ENCODE results near the gene RNASEH2C. TPM values are rescaled to one million over a fixed set of nuclear protein-coding genes. Genes with fewer than 3 reads are reported as not detected.
"Not testable (repeated sequence)": the region's sequence is repeated elsewhere in the genome, so short reads cannot be mapped to it uniquely, and the experiment has no call there.

The RNASEH2C gene
- polyA plus RNA-seq, 1 of the 3 experiments (the other 2 are of a cell fraction), result 43.9 TPM

DNA sequence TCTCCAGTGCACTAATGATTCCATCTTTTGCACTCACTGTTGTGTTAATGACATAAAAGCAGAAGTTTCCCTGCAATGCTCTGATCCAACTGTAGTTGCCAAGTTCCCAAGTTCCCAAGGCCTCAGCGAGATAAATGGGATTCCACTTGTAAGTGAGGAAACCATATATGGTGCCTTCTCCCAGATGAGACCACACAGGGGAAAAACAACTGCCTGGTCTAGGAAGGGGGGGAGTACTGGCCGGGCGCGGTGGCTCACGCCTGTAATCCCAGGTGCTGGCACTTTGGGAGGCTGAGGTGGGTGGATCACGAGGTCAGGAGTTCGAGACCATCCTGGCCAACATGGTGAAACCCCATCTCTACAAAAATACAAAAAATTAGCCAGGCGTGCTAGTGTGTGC lies 34.6 kb downstream of the RNASEH2C start:
- ChIA-PET CTCF (no interaction called here), POLR2A (no interaction called here)
- H3K4me1 ChIP-seq (ENCODE audit: control insufficient read depth in 1 of 2, insufficient read depth in 2 of 2, low read depth in 1 of 2, low read length in 1 of 2), result no peaks in the 10 kb centered on the region
- peaks cover 9% of the 10 kb centered on the region for H3K27me3 ChIP-seq (ENCODE audit: insufficient read depth)
- no peaks in the 10 kb centered on the region for H3K79me2 ChIP-seq (ENCODE audit: insufficient read depth)
- H3K27ac ChIP-seq (ENCODE audit: low read depth in 2 of 2, low read length in 1 of 2), result no peak overlapping the region
- no peak overlapping the region for H3K4me2 ChIP-seq
- 45% methylated on average over 8 of the region's 8 CpGs for WGBS (ENCODE audit: low lambda C conversion rate)
- no peaks in the 10 kb centered on the region for H3K9me2 ChIP-seq
- no peak overlapping the region for H3K9ac ChIP-seq
- no peaks in the 10 kb centered on the region for H3F3A ChIP-seq (replicated peaks; ENCODE audit: insufficient read depth)
- TF ChIP-seq GATA2 (CRISPR knock-in tag; IDR thresholded peaks at IDR 0.05), result no peak
- no peak for TF ChIP-seq RCOR1 (IDR thresholded peaks at IDR 0.05; ENCODE audit: low read length)
- no peak for TF ChIP-seq SMC3 (IDR thresholded peaks at IDR 0.05; ENCODE audit: low read depth, low read length)
- no peak for TF ChIP-seq RAD21 (IDR thresholded peaks at IDR 0.05; ENCODE audit: low read length)
- TF ChIP-seq FOSL2 (IDR thresholded peaks at IDR 0.05; ENCODE audit: borderline replicate concordance, low read depth), result no peak
- TF ChIP-seq MXI1 (IDR thresholded peaks at IDR 0.05; ENCODE audit: low read depth, low read length), result no peak
- no peak for TF ChIP-seq YY1 (IDR thresholded peaks at IDR 0.05; ENCODE audit: low read depth)
- TF ChIP-seq, protein P1, sequence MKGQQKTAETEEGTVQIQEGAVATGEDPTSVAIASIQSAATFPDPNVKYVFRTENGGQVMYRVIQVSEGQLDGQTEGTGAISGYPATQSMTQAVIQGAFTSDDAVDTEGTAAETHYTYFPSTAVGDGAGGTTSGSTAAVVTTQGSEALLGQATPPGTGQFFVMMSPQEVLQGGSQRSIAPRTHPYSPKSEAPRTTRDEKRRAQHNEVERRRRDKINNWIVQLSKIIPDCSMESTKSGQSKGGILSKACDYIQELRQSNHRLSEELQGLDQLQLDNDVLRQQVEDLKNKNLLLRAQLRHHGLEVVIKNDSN (IDR thresholded peaks at IDR 0.05; ENCODE audit: borderline replicate concordance, low read depth), result no peak
- no peak for TF ChIP-seq NFIC (IDR thresholded peaks at IDR 0.05; ENCODE audit: borderline replicate concordance)
- TF ChIP-seq RXRA (IDR thresholded peaks at IDR 0.05; ENCODE audit: borderline replicate concordance, low read depth), result no peak
- TF ChIP-seq FOXM1 (IDR thresholded peaks at IDR 0.05; ENCODE audit: low read depth), result no peak
- no peak for TF ChIP-seq EP300 (IDR thresholded peaks at IDR 0.05; ENCODE audit: borderline replicate concordance in 1 of 2, low read depth in 1 of 2, low read length in 1 of 2)
- TF ChIP-seq TAF1 (IDR thresholded peaks at IDR 0.05; ENCODE audit: borderline replicate concordance, low read depth, low read length), result no peak
- TF ChIP-seq ELF1 (IDR thresholded peaks at IDR 0.05), result no peak
- TF ChIP-seq POLR2AphosphoS5 (IDR thresholded peaks at IDR 0.05; ENCODE audit: low read depth, low read length), result no peak
- TF ChIP-seq FOXJ3 (CRISPR knock-in tag; IDR thresholded peaks at IDR 0.05), result no peak
- TF ChIP-seq, protein P2, sequence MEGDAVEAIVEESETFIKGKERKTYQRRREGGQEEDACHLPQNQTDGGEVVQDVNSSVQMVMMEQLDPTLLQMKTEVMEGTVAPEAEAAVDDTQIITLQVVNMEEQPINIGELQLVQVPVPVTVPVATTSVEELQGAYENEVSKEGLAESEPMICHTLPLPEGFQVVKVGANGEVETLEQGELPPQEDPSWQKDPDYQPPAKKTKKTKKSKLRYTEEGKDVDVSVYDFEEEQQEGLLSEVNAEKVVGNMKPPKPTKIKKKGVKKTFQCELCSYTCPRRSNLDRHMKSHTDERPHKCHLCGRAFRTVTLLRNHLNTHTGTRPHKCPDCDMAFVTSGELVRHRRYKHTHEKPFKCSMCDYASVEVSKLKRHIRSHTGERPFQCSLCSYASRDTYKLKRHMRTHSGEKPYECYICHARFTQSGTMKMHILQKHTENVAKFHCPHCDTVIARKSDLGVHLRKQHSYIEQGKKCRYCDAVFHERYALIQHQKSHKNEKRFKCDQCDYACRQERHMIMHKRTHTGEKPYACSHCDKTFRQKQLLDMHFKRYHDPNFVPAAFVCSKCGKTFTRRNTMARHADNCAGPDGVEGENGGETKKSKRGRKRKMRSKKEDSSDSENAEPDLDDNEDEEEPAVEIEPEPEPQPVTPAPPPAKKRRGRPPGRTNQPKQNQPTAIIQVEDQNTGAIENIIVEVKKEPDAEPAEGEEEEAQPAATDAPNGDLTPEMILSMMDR (IDR thresholded peaks at IDR 0.05), result no peak
- TF ChIP-seq JUND (IDR thresholded peaks at IDR 0.05), result no peak
- no peak overlapping the region for H2AFZ ChIP-seq (ENCODE audit: low read depth)
- no peak overlapping the region for H3K4me3 ChIP-seq (ENCODE audit: low read depth in 2 of 2, low read length in 1 of 2)
- no peaks in the 10 kb centered on the region for H3K9me3 ChIP-seq
- H4K20me1 ChIP-seq (ENCODE audit: insufficient read depth), result no peaks in the 10 kb centered on the region
- no peak for DNase-seq
- no peaks in the 10 kb centered on the region for H3K36me3 ChIP-seq (replicated peaks in 1 of 2; ENCODE audit: control insufficient read depth in 1 of 2, insufficient read depth in 2 of 2, low read length in 1 of 2)

DNA sequence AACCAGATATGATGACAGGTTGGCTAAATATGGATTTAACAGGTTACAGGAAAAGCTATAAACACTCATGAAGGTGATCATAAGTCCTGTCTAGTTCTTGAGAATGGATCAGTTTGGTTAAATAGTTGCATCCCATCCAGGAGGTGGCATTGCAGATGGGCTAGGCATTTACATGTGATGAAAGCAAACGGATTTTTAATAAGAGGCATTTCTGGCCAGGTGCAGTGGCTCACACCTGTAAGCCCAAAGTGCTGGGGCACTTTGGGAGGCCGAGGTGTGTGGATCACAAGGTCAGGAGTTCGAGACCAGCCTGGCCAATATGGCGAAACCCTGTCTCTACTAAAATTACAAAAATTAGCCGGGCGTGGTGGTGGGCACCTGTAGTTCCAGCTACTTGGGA lies 37.1 kb downstream of the RNASEH2C start:
- CTCF ChIA-PET, POLR2A ChIA-PET: not testable (repeated sequence)

More for the DNA sequence above, 37.1 kb downstream of the RNASEH2C start:
- WGBS (ENCODE audit: low lambda C conversion rate), result 37% methylated on average over 6 of the region's 6 CpGs
- DNase-seq; H3K27me3 ChIP-seq (ENCODE audit: insufficient read depth); H3K79me2 ChIP-seq (ENCODE audit: insufficient read depth); H2AFZ ChIP-seq (ENCODE audit: low read depth); H3K36me3 ChIP-seq (replicated peaks in 1 of 2; ENCODE audit: control insufficient read depth in 1 of 2, insufficient read depth in 2 of 2, low read length in 1 of 2); H3K4me2 ChIP-seq; H3K27ac ChIP-seq (ENCODE audit: low read depth in 2 of 2, low read length in 1 of 2); H3F3A ChIP-seq (replicated peaks; ENCODE audit: insufficient read depth); H3K4me3 ChIP-seq (ENCODE audit: low read depth in 2 of 2, low read length in 1 of 2); H4K20me1 ChIP-seq (ENCODE audit: insufficient read depth); H3K4me1 ChIP-seq (ENCODE audit: control insufficient read depth in 1 of 2, insufficient read depth in 2 of 2, low read depth in 1 of 2, low read length in 1 of 2); H3K9me3 ChIP-seq; H3K9me2 ChIP-seq; H3K9ac ChIP-seq: not testable (repeated sequence)
